HepG2 (cell line): ENCODE measurements around the gene OR10P1. TPM values are rescaled to one million over a fixed set of nuclear protein-coding genes. Genes with fewer than 3 reads are reported as not detected.

ENCODE experiments used
- GRHL1 ChIP-seq: sonication (generic); formaldehyde crosslinking; conservative IDR thresholded peaks from 2 replicates; pipeline ENCODE4 v1.8.0; 2022; ENCODE audit warnings: missing genetic modification reagents
- HOMEZ ChIP-seq: IDR thresholded peaks from 2 replicates; pipeline ENCODE4 v1.6.1; 2016; ENCODE audit warnings: low read depth
- JARID2 ChIP-seq: sonication (generic); formaldehyde crosslinking; IDR thresholded peaks from 2 replicates; pipeline ENCODE4 v1.8.1; 2023; ENCODE audit warnings: missing genetic modification reagents, inconsistent platforms; ENCODE audit not compliant: insufficient replicate concordance
- KDM5B ChIP-seq: sonication (generic); formaldehyde crosslinking; IDR thresholded peaks from 2 replicates; pipeline ENCODE4 v1.4.0; 2020; ENCODE audit warnings: missing genetic modification reagents, mild to moderate bottlenecking, borderline replicate concordance
- KLF9 ChIP-seq: IDR thresholded peaks from 2 replicates; pipeline ENCODE4 v1.6.1; 2016; ENCODE audit warnings: low read depth
- LCORL ChIP-seq, 2 experiments: fragments of 450-650 bp in 1 of 2; sonication (generic) in 1 of 2; formaldehyde crosslinking in 1 of 2; IDR thresholded peaks; 2 replicates each; pipeline versions ENCODE4 v1.5.0 to v1.6.1; 2017 to 2020; ENCODE audit warnings: antibody characterized with exemption in 1 of 2, missing genetic modification reagents in 1 of 2
- NR2F6 ChIP-seq, 2 experiments: IDR thresholded peaks; 2 replicates each; pipeline ENCODE4 v1.6.1; 2016; ENCODE audit warnings: antibody characterized with exemption in 1 of 2, mild to moderate bottlenecking in 1 of 2
- PHF8 ChIP-seq: sonication (generic); formaldehyde crosslinking; IDR thresholded peaks from 2 replicates; pipeline ENCODE4 v1.5.0; 2020; ENCODE audit warnings: missing genetic modification reagents
- RBM39 ChIP-seq: fragments of 200-400 bp; formaldehyde crosslinking; IDR thresholded peaks from one replicate; pipeline ENCODE4 v1.6.1; 2018; ENCODE audit warnings: antibody characterized with exemption, mild to moderate bottlenecking, low read depth, low read length; ENCODE audit not compliant: poor library complexity, severe bottlenecking
- STAG1 ChIP-seq: sonication (generic); formaldehyde crosslinking; IDR thresholded peaks from 2 replicates; pipeline ENCODE4 v1.4.0; 2020; ENCODE audit warnings: missing genetic modification reagents
- U2AF2 ChIP-seq: fragments of 200-400 bp; formaldehyde crosslinking; IDR thresholded peaks from 2 replicates; pipeline ENCODE4 v1.6.1; 2017; ENCODE audit warnings: low read depth, mild to moderate bottlenecking, low read length
- ZNF18 ChIP-seq: sonication (generic); formaldehyde crosslinking; IDR thresholded peaks from 2 replicates; pipeline ENCODE4 v1.8.0; 2022; ENCODE audit warnings: mild to moderate bottlenecking, missing genetic modification reagents; ENCODE audit not compliant: insufficient replicate concordance
- ZNF431 ChIP-seq: sonication (generic); formaldehyde crosslinking; IDR thresholded peaks from 2 replicates; pipeline ENCODE4 v1.9.0; 2022; ENCODE audit warnings: missing genetic modification reagents, low read depth, mild to moderate bottlenecking, borderline replicate concordance
- ZNF878 ChIP-seq: sonication (generic); formaldehyde crosslinking; IDR thresholded peaks from 2 replicates; pipeline ENCODE4 v1.8.1; 2023; ENCODE audit warnings: mild to moderate bottlenecking, missing genetic modification reagents, moderate library complexity
- polyA plus RNA-seq, 8 experiments: library from polyadenylated mRNA; depleted of rRNA in 3 of 8; stranded (reverse) in 7 of 8; unstranded in 1 of 8; fragments of >200 nt; fragmentation: Illumina TruSeq in 4 of 8; extraction: Trizol in 4 of 8; gene quantifications; 2 replicates each; pipeline versions ENCODE4 v1.2.1 to v1.2.3, GENCODE V29; 2011 to 2016; ENCODE audit warnings: low read depth in 4 of 8, missing spikeins in 1 of 8, mixed read lengths in 1 of 8; ENCODE audit not compliant: insufficient read depth in 1 of 8
- total RNA-seq, 5 experiments: library from RNA; depleted of rRNA; stranded (reverse); fragments of >200 nt; fragmentation: Illumina TruSeq; extraction: Trizol; gene quantifications; 2 replicates each; pipeline ENCODE4 v1.2.3, GENCODE V29; 2016; ENCODE audit warnings: low read depth in 1 of 5
- TF ChIP-seq, protein P1 (sequence below): sonication (generic); IDR thresholded peaks from 2 replicates; pipeline ENCODE4 v1.6.1; 2016; ENCODE audit warnings: low read depth, borderline replicate concordance
- TF ChIP-seq, protein P2 (sequence below): sonication (generic); formaldehyde crosslinking; conservative IDR thresholded peaks from 2 replicates; pipeline ENCODE4 v1.4.0; 2020; ENCODE audit warnings: missing genetic modification reagents

The OR10P1 gene
- total and polyA plus RNA-seq, 2 of the 13 experiments (the other 11 are each of a cell fraction or from before 2014, with no cell fraction given), result not detected

DNA sequence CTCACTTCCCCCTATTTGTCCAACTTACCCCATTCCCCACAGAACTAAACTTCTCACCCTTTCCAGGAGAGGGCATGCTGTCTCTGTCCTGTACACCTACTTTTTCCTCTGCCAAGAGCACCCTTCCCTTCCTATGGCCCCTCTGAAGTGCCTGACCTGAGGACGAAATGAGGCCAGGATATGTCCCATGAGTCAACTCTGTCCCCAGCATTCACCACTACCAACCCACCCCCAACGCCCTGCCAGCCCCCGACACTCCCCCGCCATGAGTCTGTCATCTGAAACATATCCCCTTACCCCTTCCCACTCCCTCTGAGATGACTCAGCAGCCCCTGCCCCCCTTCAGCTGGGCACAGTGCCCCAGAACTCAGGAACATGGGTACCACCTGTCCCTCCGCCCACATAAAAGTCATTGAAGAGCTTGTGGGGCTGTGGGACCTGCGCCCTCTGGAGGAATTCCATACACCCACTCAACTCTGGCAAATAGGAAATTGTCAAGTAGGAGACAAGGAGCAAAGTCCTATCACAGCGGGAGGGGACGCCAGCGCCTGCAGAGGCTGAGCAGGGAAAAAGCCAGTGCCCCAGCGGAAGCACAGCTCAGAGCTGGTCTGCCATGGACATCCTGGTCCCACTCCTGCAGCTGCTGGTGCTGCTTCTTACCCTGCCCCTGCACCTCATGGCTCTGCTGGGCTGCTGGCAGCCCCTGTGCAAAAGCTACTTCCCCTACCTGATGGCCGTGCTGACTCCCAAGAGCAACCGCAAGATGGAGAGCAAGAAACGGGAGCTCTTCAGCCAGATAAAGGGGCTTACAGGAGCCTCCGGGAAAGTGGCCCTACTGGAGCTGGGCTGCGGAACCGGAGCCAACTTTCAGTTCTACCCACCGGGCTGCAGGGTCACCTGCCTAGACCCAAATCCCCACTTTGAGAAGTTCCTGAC, 44.7 kb downstream of the OR10P1 start (continued):
- TF ChIP-seq GRHL1 (no peak), RBM39 (no peak), KLF9 (peak; percentile 86; the same call in 1 of the 2 replicates), KDM5B (CRISPR knock-in tag) (no peak; the same call in 1 of the 2 replicates), NR2F6 (IDR thresholded peaks at IDR 0.05) (no peak), NR2F6 (CRISPR knock-in tag; IDR thresholded peaks at IDR 0.05) (no peak; the same call in none of the 2 replicates), U2AF2 (no peak), STAG1 (CRISPR knock-in tag) (peak; percentile 44), HOMEZ (CRISPR knock-in tag) (peak; percentile 22; the same call in 1 of the 2 replicates), LCORL (IDR thresholded peaks at IDR 0.05) (no peak), LCORL (CRISPR knock-in tag; IDR thresholded peaks at IDR 0.05) (peak; percentile 90), ZNF18 (CRISPR knock-in tag) (no peak), PHF8 (CRISPR knock-in tag) (peak; percentile 73), JARID2 (CRISPR knock-in tag) (no peak), ZNF431 (CRISPR knock-in tag) (peak; percentile 72; the same call in 1 of the 2 replicates), ZNF878 (no peak)
- TF ChIP-seq, protein P1, sequence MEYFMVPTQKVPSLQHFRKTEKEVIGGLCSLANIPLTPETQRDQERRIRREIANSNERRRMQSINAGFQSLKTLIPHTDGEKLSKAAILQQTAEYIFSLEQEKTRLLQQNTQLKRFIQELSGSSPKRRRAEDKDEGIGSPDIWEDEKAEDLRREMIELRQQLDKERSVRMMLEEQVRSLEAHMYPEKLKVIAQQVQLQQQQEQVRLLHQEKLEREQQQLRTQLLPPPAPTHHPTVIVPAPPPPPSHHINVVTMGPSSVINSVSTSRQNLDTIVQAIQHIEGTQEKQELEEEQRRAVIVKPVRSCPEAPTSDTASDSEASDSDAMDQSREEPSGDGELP, result no peak
- TF ChIP-seq, protein P2, sequence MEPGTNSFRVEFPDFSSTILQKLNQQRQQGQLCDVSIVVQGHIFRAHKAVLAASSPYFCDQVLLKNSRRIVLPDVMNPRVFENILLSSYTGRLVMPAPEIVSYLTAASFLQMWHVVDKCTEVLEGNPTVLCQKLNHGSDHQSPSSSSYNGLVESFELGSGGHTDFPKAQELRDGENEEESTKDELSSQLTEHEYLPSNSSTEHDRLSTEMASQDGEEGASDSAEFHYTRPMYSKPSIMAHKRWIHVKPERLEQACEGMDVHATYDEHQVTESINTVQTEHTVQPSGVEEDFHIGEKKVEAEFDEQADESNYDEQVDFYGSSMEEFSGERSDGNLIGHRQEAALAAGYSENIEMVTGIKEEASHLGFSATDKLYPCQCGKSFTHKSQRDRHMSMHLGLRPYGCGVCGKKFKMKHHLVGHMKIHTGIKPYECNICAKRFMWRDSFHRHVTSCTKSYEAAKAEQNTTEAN (CRISPR knock-in tag), result no peak
